Osteoblast (primary cell): ENCODE results near the gene FBXO15. TPM values are rescaled to one million over a fixed set of nuclear protein-coding genes. Genes with fewer than 3 reads are reported as not detected.

ENCODE experiments used
- DNase-seq: peaks from one replicate; pipeline ENCODE4 v3.0.0; 2011; ENCODE audit warnings: low spot score, mixed read lengths; ENCODE audit not compliant: insufficient read length; ENCODE audit errors: missing footprints
- H2AFZ ChIP-seq: 2 replicates; pipeline ENCODE4 v1.6.0; 2011; ENCODE audit warnings: mild to moderate bottlenecking, low read length
- H3K27ac ChIP-seq: 2 replicates; pipeline ENCODE4 v1.5.1; 2011; ENCODE audit warnings: mild to moderate bottlenecking, low read depth, low read length, moderate library complexity
- H3K27me3 ChIP-seq: 2 replicates; pipeline ENCODE4 v1.6.0; 2012; ENCODE audit warnings: mild to moderate bottlenecking, control low read depth, inconsistent platforms, low read length, moderate library complexity; ENCODE audit not compliant: insufficient read depth
- H3K36me3 ChIP-seq: 2 replicates; pipeline ENCODE4 v1.5.1; 2011; ENCODE audit warnings: mild to moderate bottlenecking, low read length, control low read depth, moderate library complexity; ENCODE audit not compliant: insufficient read depth
- H3K4me1 ChIP-seq: 2 replicates; pipeline ENCODE4 v1.5.1; 2011; ENCODE audit warnings: mild to moderate bottlenecking, low read length, control low read depth, moderate library complexity; ENCODE audit not compliant: insufficient read depth
- H3K4me2 ChIP-seq: 2 replicates; pipeline ENCODE4 v1.6.0; 2011; ENCODE audit warnings: mild to moderate bottlenecking, low read length; ENCODE audit not compliant: insufficient read depth
- H3K4me3 ChIP-seq: fragments of 200-600 bp; sonication (generic); 3 replicates; pipeline ENCODE4 v1.5.1; 2012; ENCODE audit warnings: mild to moderate bottlenecking, low read length, inconsistent platforms; ENCODE audit not compliant: insufficient read depth
- H3K79me2 ChIP-seq: 2 replicates; pipeline ENCODE4 v1.6.0; 2012; ENCODE audit warnings: mild to moderate bottlenecking, low read length, control low read depth, inconsistent platforms; ENCODE audit not compliant: insufficient read depth
- H3K9me3 ChIP-seq: 2 replicates; pipeline ENCODE4 v1.5.1; 2011; ENCODE audit warnings: low read depth, low read length, control low read depth
- H4K20me1 ChIP-seq: 2 replicates; pipeline ENCODE4 v1.6.0; 2012; ENCODE audit warnings: mild to moderate bottlenecking, low read length, control low read depth; ENCODE audit not compliant: insufficient read depth
- total RNA-seq: library from RNA; depleted of rRNA; stranded (reverse); fragments of >200 nt; gene quantifications from 2 replicates; pipeline ENCODE4 v1.2.3, GENCODE V29; 2012
- TF ChIP-seq, protein P1 (sequence below): IDR thresholded peaks from 2 replicates; pipeline ENCODE4 v1.5.1; 2011; ENCODE audit warnings: mild to moderate bottlenecking, low read depth, low read length, moderate library complexity; ENCODE audit errors: extremely low read depth

Gene FBXO15
- total RNA-seq, 1 donor = 0.36 TPM

- DNase-seq = no peak
- no peak overlapping the region for H3K4me2 ChIP-seq
These were observed 96.8 kb downstream of the FBXO15 start for GRCh38 chr18:74050807-74051206.

GRCh38 chr18:74040459-74041332, 106.9 kb downstream of the FBXO15 start:
- Histone ChIP-seq H3K27me3 (no peaks in the 10 kb centered on the region), H3K4me2 (no peak overlapping the region), H4K20me1 (no peaks in the 10 kb centered on the region), H2AFZ (no peak overlapping the region), H3K4me1 (no peaks in the 10 kb centered on the region), H3K4me3 (no peak overlapping the region), H3K9me3 (no peaks in the 10 kb centered on the region), H3K79me2 (no peaks in the 10 kb centered on the region), H3K36me3 (no peaks in the 10 kb centered on the region), H3K27ac (no peak overlapping the region)
- DNase-seq = no peak
- TF ChIP-seq, protein P1, sequence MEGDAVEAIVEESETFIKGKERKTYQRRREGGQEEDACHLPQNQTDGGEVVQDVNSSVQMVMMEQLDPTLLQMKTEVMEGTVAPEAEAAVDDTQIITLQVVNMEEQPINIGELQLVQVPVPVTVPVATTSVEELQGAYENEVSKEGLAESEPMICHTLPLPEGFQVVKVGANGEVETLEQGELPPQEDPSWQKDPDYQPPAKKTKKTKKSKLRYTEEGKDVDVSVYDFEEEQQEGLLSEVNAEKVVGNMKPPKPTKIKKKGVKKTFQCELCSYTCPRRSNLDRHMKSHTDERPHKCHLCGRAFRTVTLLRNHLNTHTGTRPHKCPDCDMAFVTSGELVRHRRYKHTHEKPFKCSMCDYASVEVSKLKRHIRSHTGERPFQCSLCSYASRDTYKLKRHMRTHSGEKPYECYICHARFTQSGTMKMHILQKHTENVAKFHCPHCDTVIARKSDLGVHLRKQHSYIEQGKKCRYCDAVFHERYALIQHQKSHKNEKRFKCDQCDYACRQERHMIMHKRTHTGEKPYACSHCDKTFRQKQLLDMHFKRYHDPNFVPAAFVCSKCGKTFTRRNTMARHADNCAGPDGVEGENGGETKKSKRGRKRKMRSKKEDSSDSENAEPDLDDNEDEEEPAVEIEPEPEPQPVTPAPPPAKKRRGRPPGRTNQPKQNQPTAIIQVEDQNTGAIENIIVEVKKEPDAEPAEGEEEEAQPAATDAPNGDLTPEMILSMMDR = peak; percentile 58

More at GRCh38 chr18:74050807-74051206, 96.8 kb downstream of the FBXO15 start:
- Histone ChIP-seq H2AFZ (no peak overlapping the region), H3K4me1 (no peaks in the 10 kb centered on the region), H3K79me2 (no peaks in the 10 kb centered on the region), H3K4me3 (no peak overlapping the region), H3K27ac (no peak overlapping the region), H4K20me1 (no peaks in the 10 kb centered on the region), H3K27me3 (no peaks in the 10 kb centered on the region), H3K36me3 (no peaks in the 10 kb centered on the region), H3K9me3 (no peaks in the 10 kb centered on the region)
- TF ChIP-seq, protein P1 = no peak

DNA sequence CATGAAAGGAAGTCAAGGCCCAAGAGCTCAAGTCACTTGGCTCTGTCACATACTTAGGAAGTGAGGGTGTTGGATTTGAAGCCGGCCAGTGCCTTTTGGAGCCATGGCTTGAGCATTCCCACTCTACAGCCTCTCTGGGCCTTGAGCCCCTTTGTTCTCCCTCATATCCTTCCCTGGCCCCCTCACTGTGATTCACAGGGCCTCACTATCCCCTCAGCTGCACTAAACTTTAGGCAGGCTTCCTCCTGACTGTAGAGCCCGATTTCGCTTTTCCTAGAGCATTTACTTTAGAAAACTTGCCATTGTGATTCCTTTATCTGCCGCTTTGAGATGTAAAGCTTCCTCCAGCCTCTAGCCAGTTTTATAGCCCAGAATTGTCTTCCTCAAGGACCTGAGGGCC, 107.6 kb downstream of the FBXO15 start:
- Histone ChIP-seq H3K9me3 (no peaks in the 10 kb centered on the region), H3K79me2 (no peaks in the 10 kb centered on the region), H2AFZ (no peak overlapping the region), H3K4me3 (no peak overlapping the region), H3K27ac (no peak overlapping the region), H3K4me2 (no peak overlapping the region), H4K20me1 (no peaks in the 10 kb centered on the region), H3K4me1 (no peaks in the 10 kb centered on the region), H3K36me3 (no peaks in the 10 kb centered on the region), H3K27me3 (no peaks in the 10 kb centered on the region)
- TF ChIP-seq, protein P1 = no peak
- no peak for DNase-seq

- no peaks in the 10 kb centered on the region for H3K79me2 ChIP-seq
- TF ChIP-seq, protein P1 = no peak
- H3K4me1 ChIP-seq = no peaks in the 10 kb centered on the region
- no peak overlapping the region for H3K4me3 ChIP-seq
- no peak overlapping the region for H2AFZ ChIP-seq
- no peak overlapping the region for H3K4me2 ChIP-seq
- H3K9me3 ChIP-seq = no peaks in the 10 kb centered on the region
- no peaks in the 10 kb centered on the region for H3K27me3 ChIP-seq
- no peak for DNase-seq
- H4K20me1 ChIP-seq = no peaks in the 10 kb centered on the region
- H3K27ac ChIP-seq = no peak overlapping the region
- no peaks in the 10 kb centered on the region for H3K36me3 ChIP-seq
These were observed 118.5 kb downstream of the FBXO15 start for GRCh38 chr18:74029161-74029560.

Other genes with a start within 250 kb of the FBXO15 start
- 11.8 and 15.6 TPM in 2 replicates for gene TIMM21, start 689 bp upstream of the FBXO15 start, total RNA-seq
- 51.9 and 55.4 TPM in 2 replicates for gene CYB5A, start 144.1 kb upstream of the FBXO15 start, total RNA-seq
- gene C18orf63, start 168.0 kb upstream of the FBXO15 start, total RNA-seq = not detected in 2 replicates